Left hindlimb (tissue), 1 donor: ENCODE measurements around the gene KCNJ10.

Experiments
- DNase-seq: peaks from one replicate; pipeline ENCODE4 v3.0.0-alpha.2; 2018

The KCNJ10 gene

DNA sequence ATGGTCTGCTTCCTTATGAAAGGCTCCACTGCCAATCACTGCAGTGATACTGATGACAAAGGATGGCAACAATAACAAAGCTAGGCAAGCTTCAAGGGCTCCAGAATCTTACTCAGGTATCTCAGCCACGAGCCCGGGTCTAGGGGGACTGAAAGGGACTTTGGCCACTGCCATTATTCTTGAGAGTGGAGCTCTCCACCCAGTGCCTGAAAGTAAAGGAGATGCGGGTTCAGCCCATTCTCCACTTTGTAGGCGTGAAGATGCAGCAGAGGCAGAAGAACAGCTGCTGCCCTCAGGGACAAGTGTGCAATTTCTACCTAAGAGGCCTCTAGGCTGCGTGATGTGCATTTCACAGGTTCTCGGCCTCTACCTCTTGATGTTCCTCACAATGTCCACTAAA, 84.5 kb downstream of the KCNJ10 start:
- no peak for DNase-seq

- no peak for DNase-seq
Measured at GRCh38 chr1:159983681-159984080, 86.3 kb downstream of the KCNJ10 start.

DNA sequence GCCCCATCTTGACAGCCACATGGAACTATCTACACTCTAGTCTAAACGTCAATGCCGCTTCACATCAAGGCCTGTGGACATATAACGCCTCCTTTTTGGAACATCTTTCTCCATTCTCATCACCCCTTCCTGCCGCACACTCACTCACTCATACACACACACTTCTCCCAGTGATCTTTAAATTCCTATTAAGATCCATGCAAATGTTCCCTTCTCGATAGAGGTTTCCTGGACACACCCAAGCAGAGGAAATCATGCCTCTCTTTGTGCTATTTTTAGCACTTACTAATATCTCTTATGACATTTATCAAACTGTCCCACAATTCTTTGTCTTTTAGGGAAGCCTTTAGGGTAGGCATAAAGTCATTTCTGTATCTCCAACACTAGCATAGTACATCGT, 87.7 kb downstream of the KCNJ10 start:
- DNase-seq = no peak

- DNase-seq = no peak
Measured at GRCh38 chr1:159981351-159982055, 88.5 kb downstream of the KCNJ10 start.

- DNase-seq = no peak
Measured at GRCh38 chr1:159980786-159981185, 89.2 kb downstream of the KCNJ10 start.

GRCh38 chr1:159980076-159980475, 89.9 kb downstream of the KCNJ10 start:
- DNase-seq = no peak

GRCh38 chr1:159979257-159979656, 90.7 kb downstream of the KCNJ10 start:
- no peak for DNase-seq

DNA sequence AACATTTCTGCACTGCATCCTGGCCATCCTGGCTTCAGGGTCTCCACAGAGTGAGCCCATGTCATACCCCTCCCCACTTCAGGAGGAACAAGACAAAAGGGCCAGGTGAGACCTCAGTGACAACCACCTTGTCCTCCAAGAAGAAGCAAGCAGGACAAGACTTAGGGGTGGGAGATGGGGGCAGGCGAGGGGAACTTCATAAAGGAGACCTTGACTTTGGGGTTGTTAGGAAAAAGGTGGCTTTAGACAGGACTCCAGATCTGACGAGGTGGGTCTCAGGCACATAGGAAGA, 91.9 kb downstream of the KCNJ10 start:
- DNase-seq = no peak

DNA sequence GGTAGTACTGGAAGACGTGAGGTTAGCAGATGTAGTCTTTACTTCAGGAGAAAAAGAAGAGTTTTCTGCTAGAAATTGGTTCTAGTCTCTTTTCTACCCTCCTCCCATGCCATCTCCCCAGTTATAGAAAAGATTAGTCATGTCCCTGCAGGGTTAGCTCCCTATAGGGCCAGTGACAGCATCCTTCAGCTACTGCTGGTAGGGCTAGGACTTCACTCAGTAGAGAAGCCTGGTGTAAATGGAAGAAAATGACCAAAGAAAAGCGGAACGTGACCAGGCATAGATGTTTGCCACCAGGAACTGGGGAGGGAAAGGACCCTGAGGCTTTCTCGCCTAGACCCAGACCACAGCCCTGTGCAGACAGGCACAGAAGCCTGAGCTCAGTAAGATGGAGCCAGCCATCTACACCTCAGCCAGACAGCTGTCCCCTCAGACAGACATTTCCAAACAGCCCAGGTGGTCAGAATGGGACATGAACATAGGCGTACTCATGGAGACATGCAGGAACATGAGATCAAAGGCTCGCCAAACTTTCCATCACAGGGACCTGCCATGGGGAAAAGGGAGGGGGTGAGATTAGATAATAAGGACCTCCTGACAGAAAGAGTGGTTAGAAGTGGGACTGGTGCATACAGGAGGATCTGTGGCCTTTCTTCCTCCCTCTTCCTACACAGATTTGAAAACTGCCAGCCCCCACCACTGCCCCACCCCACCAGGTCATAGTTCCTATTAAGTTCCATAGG, 92.4 kb downstream of the KCNJ10 start:
- no peak for DNase-seq

- DNase-seq = no peak
Measured at GRCh38 chr1:159974350-159974965, 95.5 kb downstream of the KCNJ10 start.

DNA sequence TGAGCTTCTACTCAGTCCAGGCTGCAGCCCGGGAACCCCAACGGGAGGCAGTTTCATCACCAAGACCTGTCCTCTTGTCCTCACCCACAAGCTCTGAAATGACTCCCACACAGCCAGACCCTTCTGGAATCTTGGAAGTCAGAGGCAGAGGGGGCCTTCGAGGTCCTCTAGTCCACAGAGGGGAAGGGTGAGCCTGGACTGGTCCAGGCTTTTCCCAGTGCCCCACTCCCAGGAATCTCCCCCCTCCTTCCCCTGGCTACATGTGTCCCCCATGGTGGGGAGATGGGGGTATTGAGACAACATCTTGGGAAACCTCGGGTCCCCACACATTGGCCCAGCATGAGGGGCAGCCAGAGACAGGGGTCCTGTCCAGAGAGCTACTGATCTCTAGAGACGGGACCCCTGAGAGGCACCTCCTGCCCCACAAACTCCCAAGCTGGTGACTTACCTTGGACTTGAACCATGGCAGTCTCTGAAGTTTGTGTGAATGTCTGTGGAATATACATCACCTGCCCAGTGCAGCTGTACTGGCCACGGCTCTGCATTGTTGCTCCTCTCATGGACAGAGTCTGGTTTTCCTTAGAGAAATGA, 96.5 kb downstream of the KCNJ10 start:
- DNase-seq = no peak

GRCh38 chr1:159972443-159973205, 97.3 kb downstream of the KCNJ10 start:
- no peak for DNase-seq

DNA sequence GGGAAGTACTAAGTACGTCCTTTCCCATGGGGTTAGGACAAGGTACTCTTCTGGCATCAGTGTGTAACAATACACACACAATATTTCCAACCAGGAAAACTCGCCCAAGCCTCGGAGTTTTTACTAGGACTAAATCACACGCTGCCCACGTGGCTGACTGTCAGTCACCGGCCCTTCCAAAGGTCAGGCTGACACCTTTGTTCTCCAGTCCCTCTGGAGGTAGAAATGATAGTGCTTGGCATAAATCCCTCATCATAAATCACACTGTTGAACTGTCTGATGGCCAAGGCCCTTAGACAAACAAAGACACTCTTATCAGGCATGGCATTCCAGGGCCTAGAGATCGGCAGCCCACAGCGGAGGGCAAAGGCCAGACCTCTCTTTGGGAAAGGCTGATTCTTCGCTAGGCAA, 99.0 kb downstream of the KCNJ10 start:
- DNase-seq = no peak

DNA sequence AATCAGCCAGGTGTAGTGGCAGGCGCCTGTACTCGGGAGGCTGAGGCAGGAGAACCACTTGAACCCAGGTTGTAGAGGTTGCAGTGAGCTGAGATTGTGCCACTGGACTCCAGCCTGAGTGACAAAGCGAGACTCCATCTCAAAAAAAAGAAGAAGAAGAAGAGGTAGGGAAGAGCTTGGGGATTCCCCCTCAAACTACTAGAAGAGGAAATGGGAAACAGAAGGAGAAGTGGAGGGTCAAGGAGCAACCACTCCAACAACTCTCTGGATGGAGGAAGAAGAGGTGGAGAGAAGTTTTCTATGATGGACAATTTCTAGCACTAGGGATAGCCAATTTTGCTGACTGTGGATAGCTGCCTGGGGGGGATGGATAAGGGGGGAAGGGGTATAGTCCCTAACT, 101.1 kb downstream of the KCNJ10 start:
- no peak for DNase-seq

DNA sequence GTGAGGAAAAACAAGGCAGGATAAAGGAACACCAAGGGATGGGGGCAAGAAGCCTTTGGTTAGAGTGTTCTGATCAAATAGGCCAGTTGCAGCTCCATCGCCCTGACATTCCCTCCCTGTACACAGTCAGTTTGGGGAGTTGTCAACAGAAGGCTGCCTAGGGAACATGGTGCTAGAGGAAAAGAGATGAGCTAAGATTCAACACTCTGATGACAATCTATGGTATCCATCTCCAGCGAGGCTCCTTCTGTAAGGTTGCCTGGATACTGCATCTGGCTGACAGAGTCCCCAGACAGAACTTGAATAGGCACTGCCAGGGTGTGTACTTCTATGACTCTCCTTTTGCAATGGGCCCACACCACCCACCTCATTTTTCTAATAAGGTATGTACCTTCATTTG, 104.7 kb downstream of the KCNJ10 start:
- DNase-seq = no peak

- no peak for DNase-seq
Measured at GRCh38 chr1:159964144-159964543, 105.8 kb downstream of the KCNJ10 start.

GRCh38 chr1:159962176-159962575, 107.8 kb downstream of the KCNJ10 start:
- no peak for DNase-seq

DNA sequence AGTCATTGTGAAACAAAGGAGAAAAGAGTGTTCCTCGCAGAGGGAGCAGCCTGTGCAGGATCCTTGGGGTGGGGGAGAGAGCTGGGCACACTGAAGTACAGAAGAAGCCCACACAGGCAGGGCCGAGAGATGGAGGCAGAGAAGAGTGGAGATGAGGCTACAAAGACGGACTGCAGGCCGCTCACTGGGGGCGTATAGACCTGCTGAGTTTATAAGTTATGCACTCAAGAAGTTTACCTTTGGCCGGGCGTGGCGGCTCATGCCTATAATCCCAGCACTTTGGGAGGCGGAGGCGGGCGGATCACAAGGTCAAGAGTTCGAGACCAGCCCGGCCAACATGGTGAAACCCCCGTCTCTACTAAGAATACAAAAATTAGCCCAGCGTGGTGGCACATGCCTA, 108.3 kb downstream of the KCNJ10 start:
- no peak for DNase-seq

- peak; percentile 54 for DNase-seq
Measured at GRCh38 chr1:159960721-159961381, 109.1 kb downstream of the KCNJ10 start.

DNA sequence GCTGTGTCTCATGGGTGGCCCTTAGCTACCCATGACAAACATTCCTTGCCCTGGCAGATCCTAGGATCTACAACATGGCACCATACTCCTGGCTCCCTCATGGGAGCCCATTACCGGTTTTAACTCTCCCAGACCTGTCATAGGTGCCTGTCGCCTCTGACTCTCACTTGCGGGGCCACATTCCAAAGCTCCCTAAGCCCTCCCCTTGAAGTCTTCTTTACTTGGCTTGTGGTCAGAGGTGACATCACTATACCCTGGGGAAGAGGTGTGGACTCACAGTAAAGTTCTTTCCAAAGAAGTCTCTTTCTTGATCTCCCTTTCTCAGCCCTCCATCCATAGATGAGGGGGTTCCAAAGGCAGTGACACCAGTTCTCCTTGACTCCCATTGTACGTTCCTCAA, 110.5 kb downstream of the KCNJ10 start:
- no peak for DNase-seq

DNA sequence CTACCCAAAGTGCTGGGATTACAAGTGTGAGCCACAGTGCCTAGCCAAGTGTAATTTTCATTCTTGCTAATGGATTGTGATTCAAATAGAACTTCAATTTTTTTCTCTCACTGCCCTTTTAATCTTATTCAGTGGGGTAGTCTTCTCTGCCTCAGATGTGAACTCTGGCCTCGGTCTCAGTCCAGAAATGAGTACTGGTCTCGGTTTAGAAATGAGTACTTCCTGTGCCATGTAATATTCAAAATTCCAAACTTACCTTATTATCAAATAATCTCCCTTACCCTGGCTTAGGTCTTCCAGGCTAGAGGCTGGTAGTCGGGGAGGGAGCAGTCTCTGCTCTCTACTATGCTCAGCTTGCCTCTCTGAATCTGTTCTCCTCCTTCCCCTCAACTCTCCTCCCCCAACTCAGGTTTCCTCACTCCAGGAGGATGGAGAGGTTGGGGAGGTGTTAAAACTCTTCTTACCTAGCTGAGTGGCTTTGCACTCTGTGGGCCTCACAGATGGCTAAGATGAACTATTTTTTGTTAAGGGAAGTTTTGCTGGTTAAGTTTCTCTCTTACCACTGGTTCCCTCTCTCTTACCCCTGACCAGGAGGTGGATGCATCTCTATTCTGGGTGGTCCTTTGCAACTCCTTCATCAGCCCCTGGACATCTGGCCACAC, 111.1 kb downstream of the KCNJ10 start:
- DNase-seq = no peak

- DNase-seq = no peak
Measured at GRCh38 chr1:159957824-159958268, 112.1 kb downstream of the KCNJ10 start.
